ENCODE data around the gene NDEL1. TPM values are rescaled to one million over a fixed set of nuclear protein-coding genes. Genes with fewer than 3 reads are reported as not detected.

NDEL1 gene
- total and polyA plus RNA-seq, 5 donors from 2014 or later = 45.6 to 240 (median 60.9) TPM

DNA sequence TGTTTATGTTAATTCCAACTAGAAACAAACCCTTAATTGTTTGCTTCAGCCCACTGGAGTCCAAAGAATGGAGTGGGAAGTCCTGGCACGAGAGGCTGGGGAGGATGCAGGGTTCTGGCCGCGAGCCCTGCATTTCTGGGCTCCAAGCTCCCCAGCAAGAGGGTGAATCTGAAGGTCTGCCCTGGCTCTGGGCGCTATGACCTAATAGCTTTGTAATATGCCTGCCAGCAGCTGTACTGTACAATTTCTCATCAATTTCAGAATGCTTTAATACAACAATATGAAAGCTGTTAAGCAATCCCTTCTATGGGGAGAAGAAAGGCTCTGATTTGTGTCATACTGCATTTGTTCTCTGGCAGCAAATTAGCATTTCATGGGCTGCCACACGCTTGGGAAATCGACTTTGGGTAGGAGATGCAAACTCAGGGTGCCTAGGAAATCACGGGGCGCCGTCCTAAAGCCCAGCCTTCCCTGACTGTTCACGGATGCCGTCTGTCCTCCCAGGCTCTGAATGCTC lies 43.8 kb downstream of the NDEL1 start:
- Mint-ChIP-seq H3K4me3 (no peak overlapping the region), H3K9me3 (peaks cover 0 to 12% (median 2%) of the 10 kb centered on the region in 7 donors), H3K4me1 (peaks cover 0 to 3% (median 1%) of the 10 kb centered on the region in 4 donors), H3K27me3 (no peaks in the 10 kb centered on the region), H3K36me3 (peaks cover 51% of the 10 kb centered on the region), H3K27ac (no peak overlapping the region)
- peaks cover 32% of the 10 kb centered on the region for H3K36me3 ChIP-seq (ENCODE audit: control insufficient read depth, insufficient read depth, low read length)
- no peaks in the 10 kb centered on the region for H3K4me1 ChIP-seq (ENCODE audit: control insufficient read depth, insufficient read depth, low read length, poor library complexity, severe bottlenecking)
- no peaks in the 10 kb centered on the region for H3K27me3 ChIP-seq (ENCODE audit: control insufficient read depth, insufficient read depth, low read length)
- no peak for ATAC-seq (ENCODE audit: low read depth in 2 of 2)
- no peak for DNase-seq
- H3K4me3 ChIP-seq (ENCODE audit: low read depth, low read length) = no peak overlapping the region
- no peak overlapping the region for H3K27ac ChIP-seq (ENCODE audit: insufficient read depth, low read length, poor library complexity, severe bottlenecking)
- H3K9me3 ChIP-seq (ENCODE audit: control insufficient read depth in 2 of 2, low read length in 2 of 2) = peaks cover 4 to 12% of the 10 kb centered on the region in 2 experiments

DNA sequence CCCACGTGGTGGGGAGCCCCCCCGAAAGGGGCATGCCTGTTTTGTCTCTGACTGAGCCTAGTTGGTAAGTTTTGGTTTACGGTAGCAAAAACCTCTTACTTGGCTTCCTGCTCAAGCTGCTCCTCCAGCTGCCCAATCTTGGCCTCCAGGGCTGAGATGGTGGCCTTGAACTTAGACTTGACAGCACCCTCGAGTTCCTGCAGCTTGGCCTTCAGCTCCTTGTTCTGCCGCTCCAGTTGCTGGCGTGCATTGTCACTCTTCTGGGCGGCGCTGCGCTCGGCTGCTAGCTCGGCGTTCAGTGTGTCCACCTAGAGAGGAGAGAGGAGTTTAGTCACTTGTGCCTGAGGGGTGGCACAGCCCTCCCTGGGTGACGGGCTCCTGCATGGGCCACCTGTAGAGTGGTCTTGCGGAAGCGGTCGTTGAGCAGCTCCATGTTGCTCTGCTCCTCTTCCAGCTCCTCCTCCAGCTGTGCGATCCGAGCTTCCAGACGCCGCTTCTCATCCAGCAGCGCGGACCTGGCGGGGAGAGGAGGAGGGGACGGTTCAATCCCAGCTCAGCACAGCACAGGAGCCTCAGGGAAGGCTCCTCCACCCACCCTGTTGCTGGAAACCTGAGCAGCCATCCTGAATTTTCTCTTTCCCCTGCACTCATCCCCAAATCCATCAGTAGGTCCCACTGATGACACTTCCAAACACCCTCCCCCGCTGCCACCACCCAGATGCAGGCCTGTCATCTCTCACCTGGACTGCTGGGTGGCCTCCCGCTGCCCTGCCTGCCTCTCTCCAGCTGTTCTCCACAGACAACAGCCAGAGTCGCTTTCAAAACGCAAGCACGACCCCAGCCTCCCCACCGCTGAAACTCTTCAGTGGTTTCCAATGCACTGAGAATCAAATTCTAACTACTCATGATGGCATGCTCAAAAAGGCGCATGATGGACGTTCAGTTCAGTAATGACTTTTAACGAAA lies 44.6 kb downstream of the NDEL1 start:
- Histone ChIP-seq H3K4me3 (ENCODE audit: low read depth, low read length) (no peak overlapping the region), H3K9me3 (ENCODE audit: control insufficient read depth in 2 of 2, low read length in 2 of 2) (peaks cover 4 to 14% of the 10 kb centered on the region in 2 experiments), H3K27ac (ENCODE audit: insufficient read depth, low read length, poor library complexity, severe bottlenecking) (no peak overlapping the region), H3K4me1 (ENCODE audit: control insufficient read depth, insufficient read depth, low read length, poor library complexity, severe bottlenecking) (no peaks in the 10 kb centered on the region), H3K36me3 (ENCODE audit: control insufficient read depth, insufficient read depth, low read length) (peaks cover 26% of the 10 kb centered on the region), H3K27me3 (ENCODE audit: control insufficient read depth, insufficient read depth, low read length) (no peaks in the 10 kb centered on the region)
- Mint-ChIP-seq H3K4me3 (no peak overlapping the region), H3K9me3 (peaks cover 0 to 17% (median 2%) of the 10 kb centered on the region in 7 donors), H3K27me3 (no peaks in the 10 kb centered on the region), H3K36me3 (peaks cover 50% of the 10 kb centered on the region), H3K27ac (no peak overlapping the region), H3K4me1 (peaks cover 0 to 2% (median 0%) of the 10 kb centered on the region in 4 donors)
- ATAC-seq (ENCODE audit: low read depth in 2 of 2) (no peak), DNase-seq (no peak)

DNA sequence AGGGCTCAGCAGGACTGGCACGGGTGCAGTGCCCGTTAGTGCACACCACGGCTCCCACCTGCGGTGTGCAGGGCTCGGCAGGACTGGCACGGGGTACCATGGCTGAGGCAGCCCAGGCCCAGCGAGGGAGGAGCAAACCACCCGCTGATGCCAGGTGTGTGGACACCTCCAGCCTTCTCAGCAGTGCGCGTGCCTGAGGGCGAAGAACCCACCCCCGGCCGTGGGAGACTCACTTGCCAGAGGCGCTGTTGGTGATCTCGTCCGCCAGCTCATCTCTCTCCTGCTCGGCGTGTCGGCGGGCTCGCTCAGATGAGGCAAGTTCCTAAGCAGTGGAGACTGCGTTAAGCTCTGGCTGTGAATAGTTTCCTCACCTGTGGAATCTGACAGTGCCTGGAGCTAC lies 45.4 kb downstream of the NDEL1 start:
- Mint-ChIP-seq H3K4me3 (no peak overlapping the region), H3K27ac (no peak overlapping the region), H3K4me1 (peaks cover 0 to 2% (median 0%) of the 10 kb centered on the region in 4 donors)

DNA sequence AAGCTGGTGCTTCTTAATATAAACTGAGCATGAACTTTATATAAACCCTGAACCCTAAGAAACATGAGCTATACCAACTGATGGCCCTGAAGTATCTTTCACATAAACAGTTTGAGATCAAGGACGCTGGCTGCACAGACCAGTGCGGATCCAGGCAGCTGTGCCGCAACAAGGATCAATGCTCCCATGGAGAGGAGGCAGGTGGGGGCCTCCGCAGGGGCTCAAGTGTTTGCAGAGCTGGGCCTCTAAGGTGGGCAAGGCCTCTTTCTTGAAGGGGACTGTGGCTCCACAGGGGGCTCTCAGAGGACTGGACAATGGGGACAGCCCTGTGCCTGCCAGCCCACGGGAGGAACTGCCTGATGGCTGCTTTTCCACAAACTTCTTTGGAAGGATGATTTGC lies 46.0 kb downstream of the NDEL1 start:
- H3K36me3 Mint-ChIP-seq = peaks cover 46% of the 10 kb centered on the region
- H3K27me3 ChIP-seq (ENCODE audit: control insufficient read depth, insufficient read depth, low read length) = no peaks in the 10 kb centered on the region
- H3K9me3 Mint-ChIP-seq = peaks cover 0 to 17% (median 2%) of the 10 kb centered on the region in 7 donors
- no peaks in the 10 kb centered on the region for H3K27me3 Mint-ChIP-seq
- H3K27ac ChIP-seq (ENCODE audit: insufficient read depth, low read length, poor library complexity, severe bottlenecking) = no peak overlapping the region
- peaks cover 12% of the 10 kb centered on the region for H3K36me3 ChIP-seq (ENCODE audit: control insufficient read depth, insufficient read depth, low read length)
- no peaks in the 10 kb centered on the region for H3K4me1 ChIP-seq (ENCODE audit: control insufficient read depth, insufficient read depth, low read length, poor library complexity, severe bottlenecking)
- peaks cover 4 to 14% of the 10 kb centered on the region in 2 experiments for H3K9me3 ChIP-seq (ENCODE audit: control insufficient read depth in 2 of 2, low read length in 2 of 2)
- no peak overlapping the region for H3K4me3 ChIP-seq (ENCODE audit: low read depth, low read length)
- ATAC-seq (ENCODE audit: low read depth in 2 of 2) (no peak), DNase-seq (no peak)
- H3K4me3 Mint-ChIP-seq = no peak overlapping the region
- peaks cover 0 to 2% (median 0%) of the 10 kb centered on the region in 4 donors for H3K4me1 Mint-ChIP-seq
- H3K27ac Mint-ChIP-seq = no peak overlapping the region

More for the DNA sequence above, 45.4 kb downstream of the NDEL1 start:
- Histone ChIP-seq H3K4me3 (ENCODE audit: low read depth, low read length) (no peak overlapping the region), H3K27ac (ENCODE audit: insufficient read depth, low read length, poor library complexity, severe bottlenecking) (no peak overlapping the region), H3K36me3 (ENCODE audit: control insufficient read depth, insufficient read depth, low read length) (peaks cover 18% of the 10 kb centered on the region), H3K9me3 (ENCODE audit: control insufficient read depth in 2 of 2, low read length in 2 of 2) (peaks cover 4 to 14% of the 10 kb centered on the region in 2 experiments), H3K27me3 (ENCODE audit: control insufficient read depth, insufficient read depth, low read length) (no peaks in the 10 kb centered on the region), H3K4me1 (ENCODE audit: control insufficient read depth, insufficient read depth, low read length, poor library complexity, severe bottlenecking) (no peaks in the 10 kb centered on the region)
- DNase-seq (no peak), ATAC-seq (ENCODE audit: low read depth in 2 of 2) (no peak)
- Mint-ChIP-seq H3K9me3 (peaks cover 0 to 17% (median 2%) of the 10 kb centered on the region in 7 donors), H3K36me3 (peaks cover 49% of the 10 kb centered on the region), H3K27me3 (no peaks in the 10 kb centered on the region)

DNA sequence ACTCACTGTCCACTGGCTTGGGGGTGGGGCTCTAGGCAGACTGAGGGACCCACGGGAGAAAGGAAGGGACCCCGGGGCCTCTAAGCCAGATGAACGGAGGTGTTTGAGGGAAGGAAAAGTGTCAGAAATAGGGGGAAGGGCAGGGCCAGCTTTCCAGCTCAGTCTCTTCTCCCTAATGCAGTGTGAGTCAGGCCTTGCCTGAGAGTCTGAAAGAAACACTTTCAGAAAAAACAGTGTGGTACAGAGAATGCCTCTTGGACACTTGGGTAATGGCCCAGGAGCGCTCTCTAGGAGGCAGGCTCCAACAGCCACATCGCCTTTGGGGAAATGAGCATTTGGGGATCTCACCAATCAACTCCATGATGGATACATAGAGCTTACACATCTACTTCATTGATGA lies 46.9 kb downstream of the NDEL1 start:
- Histone ChIP-seq H3K36me3 (ENCODE audit: control insufficient read depth, insufficient read depth, low read length) (peaks cover 5% of the 10 kb centered on the region), H3K27me3 (ENCODE audit: control insufficient read depth, insufficient read depth, low read length) (no peaks in the 10 kb centered on the region), H3K4me3 (ENCODE audit: low read depth, low read length) (no peak overlapping the region), H3K4me1 (ENCODE audit: control insufficient read depth, insufficient read depth, low read length, poor library complexity, severe bottlenecking) (no peaks in the 10 kb centered on the region), H3K27ac (ENCODE audit: insufficient read depth, low read length, poor library complexity, severe bottlenecking) (no peak overlapping the region), H3K9me3 (ENCODE audit: control insufficient read depth in 2 of 2, low read length in 2 of 2) (peaks cover 4 to 14% of the 10 kb centered on the region in 2 experiments)
- H3K4me3 Mint-ChIP-seq = no peak overlapping the region
- peaks cover 0 to 5% (median 0%) of the 10 kb centered on the region in 4 donors for H3K4me1 Mint-ChIP-seq
- H3K27ac Mint-ChIP-seq = no peak overlapping the region
- peaks cover 0 to 17% (median 2%) of the 10 kb centered on the region in 7 donors for H3K9me3 Mint-ChIP-seq
- H3K27me3 Mint-ChIP-seq = no peaks in the 10 kb centered on the region
- H3K36me3 Mint-ChIP-seq = peaks cover 44% of the 10 kb centered on the region
- ATAC-seq (ENCODE audit: low read depth in 2 of 2) (no peak), DNase-seq (no peak)

DNA sequence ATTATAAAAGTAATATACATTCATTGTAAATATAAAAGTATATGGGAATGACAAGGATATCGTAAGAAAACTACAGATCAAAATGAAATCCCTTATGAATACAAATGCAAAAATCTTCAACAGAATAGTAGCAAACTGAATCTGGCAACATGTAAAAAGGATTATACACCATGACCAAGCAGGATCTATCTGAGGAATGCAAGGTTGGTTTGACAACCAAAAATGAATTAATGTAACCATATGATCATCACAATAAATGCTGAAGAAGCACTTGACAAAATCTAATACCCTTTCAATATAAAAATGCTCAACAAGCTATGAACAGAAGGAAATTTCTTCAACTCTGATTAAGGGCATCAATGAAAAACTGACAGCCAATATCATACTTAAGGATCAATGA lies 48.8 kb downstream of the NDEL1 start:
- no peaks in the 10 kb centered on the region for H3K27me3 ChIP-seq (ENCODE audit: control insufficient read depth, insufficient read depth, low read length)
- Mint-ChIP-seq H3K27ac (peak overlapping the region in 1 of 3 donors; percentile 2), H3K9me3 (peaks cover 0 to 17% (median 2%) of the 10 kb centered on the region in 7 donors)

DNA sequence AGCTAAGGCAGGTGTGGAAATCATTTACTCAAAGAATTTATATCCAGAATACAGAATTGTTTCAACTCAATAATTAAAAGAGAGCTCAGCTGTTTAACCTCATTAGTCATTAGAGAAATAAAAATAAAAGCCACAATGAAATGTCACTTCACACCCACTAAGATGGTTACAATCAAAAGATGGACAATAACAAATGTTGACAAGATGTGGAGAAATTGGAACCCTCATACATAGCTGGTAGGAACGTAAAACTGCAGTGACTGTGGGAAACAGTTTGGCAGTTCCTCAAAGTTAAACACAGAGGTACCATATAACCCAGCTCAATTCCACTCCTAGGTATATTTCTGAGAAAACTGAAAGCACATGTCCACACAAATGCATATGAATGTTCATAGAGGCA lies 49.8 kb downstream of the NDEL1 start:
- Mint-ChIP-seq H3K4me1 (peaks cover 0 to 3% (median 0%) of the 10 kb centered on the region in 4 donors), H3K4me3 (no peak overlapping the region), H3K36me3 (peaks cover 32% of the 10 kb centered on the region), H3K9me3 (peaks cover 0 to 17% (median 2%) of the 10 kb centered on the region in 7 donors), H3K27me3 (no peaks in the 10 kb centered on the region), H3K27ac (no peak overlapping the region)
- no peak for ATAC-seq (ENCODE audit: low read depth in 2 of 2)
- no peak overlapping the region for H3K4me3 ChIP-seq (ENCODE audit: low read depth, low read length)
- peaks cover 2% of the 10 kb centered on the region for H3K36me3 ChIP-seq (ENCODE audit: control insufficient read depth, insufficient read depth, low read length)
- H3K27ac ChIP-seq (ENCODE audit: insufficient read depth, low read length, poor library complexity, severe bottlenecking) = no peak overlapping the region
- peaks cover 4 to 14% of the 10 kb centered on the region in 2 experiments for H3K9me3 ChIP-seq (ENCODE audit: control insufficient read depth in 2 of 2, low read length in 2 of 2)
- no peaks in the 10 kb centered on the region for H3K27me3 ChIP-seq (ENCODE audit: control insufficient read depth, insufficient read depth, low read length)
- no peak for DNase-seq
- no peaks in the 10 kb centered on the region for H3K4me1 ChIP-seq (ENCODE audit: control insufficient read depth, insufficient read depth, low read length, poor library complexity, severe bottlenecking)

More for the DNA sequence above, 48.8 kb downstream of the NDEL1 start:
- Histone ChIP-seq H3K4me1 (ENCODE audit: control insufficient read depth, insufficient read depth, low read length, poor library complexity, severe bottlenecking) (no peaks in the 10 kb centered on the region), H3K4me3 (ENCODE audit: low read depth, low read length) (no peak overlapping the region), H3K36me3 (ENCODE audit: control insufficient read depth, insufficient read depth, low read length) (peaks cover 3% of the 10 kb centered on the region), H3K27ac (ENCODE audit: insufficient read depth, low read length, poor library complexity, severe bottlenecking) (no peak overlapping the region), H3K9me3 (ENCODE audit: control insufficient read depth in 2 of 2, low read length in 2 of 2) (peaks cover 4 to 14% of the 10 kb centered on the region in 2 experiments)
- DNase-seq (no peak), ATAC-seq (ENCODE audit: low read depth in 2 of 2) (no peak)
- Mint-ChIP-seq H3K4me3 (no peak overlapping the region), H3K4me1 (peaks cover 0 to 3% (median 0%) of the 10 kb centered on the region in 4 donors), H3K27me3 (no peaks in the 10 kb centered on the region), H3K36me3 (peaks cover 37% of the 10 kb centered on the region)
